Measurements from ENCODE around the gene RANBP3.

- TF ChIP-seq CTCF (IDR thresholded peaks at IDR 0.05; ENCODE audit: low read length) (no peak), EZH2 (optimal IDR thresholded peaks at IDR 0.05; ENCODE audit: low read depth, low read length) (no peak), EZH2phosphoT487 (IDR thresholded peaks at IDR 0.05; ENCODE audit: low read length) (no peak)
Measured at GRCh38 chr19:5903056-5903623, 74.8 kb downstream of the RANBP3 start.

Measured in MM.1S (cell line).